ENCODE results near the gene CNTNAP5.

The CNTNAP5 gene

DNA sequence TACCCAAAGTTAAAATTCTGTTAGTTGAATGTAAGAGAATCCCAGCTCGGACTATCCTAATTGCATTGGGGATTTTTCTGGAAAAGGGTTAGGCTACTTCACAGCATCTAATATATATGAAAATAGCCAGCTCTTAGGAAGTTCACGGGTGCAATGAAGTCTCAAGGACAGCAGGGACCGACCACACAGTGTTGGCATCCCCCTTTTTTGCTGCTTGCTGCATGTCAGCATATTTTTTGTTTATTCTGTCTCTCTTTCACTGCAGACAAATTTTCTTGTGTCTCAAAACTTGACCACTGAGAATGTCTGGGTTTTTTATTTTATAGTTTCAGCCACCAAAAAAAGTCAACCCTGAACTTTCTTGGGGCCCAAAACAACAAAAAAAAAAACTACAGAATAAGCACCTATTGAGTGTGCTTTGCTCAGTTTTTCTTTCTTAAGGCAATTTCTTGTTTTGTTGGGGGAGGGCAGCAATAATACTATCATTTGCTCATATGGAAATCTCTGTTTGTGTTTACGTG is 535.6 kb downstream of the CNTNAP5 start:
- no peak for DNase-seq

DNA sequence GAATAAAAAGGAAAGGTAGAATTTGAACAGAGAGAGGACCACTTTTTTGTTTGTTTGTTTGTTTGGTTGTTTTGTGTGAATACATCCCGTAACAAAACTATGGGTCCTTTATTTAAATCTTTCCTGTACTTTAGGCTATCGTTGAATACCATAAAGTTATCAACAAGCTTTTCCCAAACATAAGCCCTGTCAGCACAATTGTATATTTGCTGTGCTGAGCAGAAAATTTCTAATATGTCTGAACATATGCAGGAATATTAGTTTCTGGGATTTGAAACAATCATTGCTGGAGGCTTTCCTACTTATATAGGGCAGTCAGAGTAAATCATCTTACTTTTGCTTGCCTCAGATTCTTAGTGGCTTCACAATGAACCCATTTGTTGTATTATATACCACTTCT is 536.4 kb downstream of the CNTNAP5 start:
- no peak for DNase-seq

- no peak for DNase-seq
Observed at GRCh38 chr2:124563426-124563825, 538.3 kb downstream of the CNTNAP5 start.

DNA sequence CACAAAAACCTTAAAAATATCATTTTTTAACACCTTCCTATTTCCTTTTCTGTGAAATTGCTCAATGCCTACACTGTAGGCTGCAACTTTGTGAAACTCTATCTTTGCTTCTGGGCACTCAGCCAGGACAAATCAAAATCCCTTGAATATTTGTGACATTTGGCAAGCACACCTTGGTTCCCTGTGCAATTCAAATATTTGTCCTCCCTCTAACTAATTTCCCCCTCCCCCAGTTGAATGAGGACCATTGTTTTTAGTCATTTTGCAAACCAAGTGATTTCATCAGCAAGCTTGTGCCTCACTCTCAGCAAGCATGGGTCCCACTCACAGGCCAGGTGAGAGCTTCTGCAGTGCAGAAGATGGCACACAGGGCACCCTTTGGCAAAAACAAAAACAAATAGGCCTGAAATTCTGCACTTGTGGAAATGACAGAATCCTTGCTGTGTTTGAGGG is 541.5 kb downstream of the CNTNAP5 start:
- no peak for DNase-seq

DNA sequence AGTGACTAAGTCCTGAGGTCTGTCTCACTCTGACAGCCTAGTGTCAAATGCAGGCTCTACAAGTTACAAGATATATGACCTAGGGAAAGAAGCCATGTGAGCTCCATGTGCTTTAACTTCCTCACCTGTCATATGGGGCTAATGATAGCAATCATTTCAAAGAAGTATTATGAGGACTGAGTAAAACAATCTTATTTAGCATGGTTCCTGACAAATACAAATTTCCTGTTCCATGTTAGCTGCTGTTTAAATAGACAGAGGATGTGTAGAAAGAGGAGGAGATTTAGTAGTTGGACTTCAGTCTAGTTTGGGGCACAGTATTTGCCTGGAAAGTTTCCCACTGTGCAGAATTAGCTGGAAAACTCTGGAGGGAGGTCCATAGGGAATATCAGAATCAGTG is 545.8 kb downstream of the CNTNAP5 start:
- DNase-seq, result no peak

GRCh38 chr2:124571836-124572235 is 546.7 kb downstream of the CNTNAP5 start:
- no peak for DNase-seq

DNA sequence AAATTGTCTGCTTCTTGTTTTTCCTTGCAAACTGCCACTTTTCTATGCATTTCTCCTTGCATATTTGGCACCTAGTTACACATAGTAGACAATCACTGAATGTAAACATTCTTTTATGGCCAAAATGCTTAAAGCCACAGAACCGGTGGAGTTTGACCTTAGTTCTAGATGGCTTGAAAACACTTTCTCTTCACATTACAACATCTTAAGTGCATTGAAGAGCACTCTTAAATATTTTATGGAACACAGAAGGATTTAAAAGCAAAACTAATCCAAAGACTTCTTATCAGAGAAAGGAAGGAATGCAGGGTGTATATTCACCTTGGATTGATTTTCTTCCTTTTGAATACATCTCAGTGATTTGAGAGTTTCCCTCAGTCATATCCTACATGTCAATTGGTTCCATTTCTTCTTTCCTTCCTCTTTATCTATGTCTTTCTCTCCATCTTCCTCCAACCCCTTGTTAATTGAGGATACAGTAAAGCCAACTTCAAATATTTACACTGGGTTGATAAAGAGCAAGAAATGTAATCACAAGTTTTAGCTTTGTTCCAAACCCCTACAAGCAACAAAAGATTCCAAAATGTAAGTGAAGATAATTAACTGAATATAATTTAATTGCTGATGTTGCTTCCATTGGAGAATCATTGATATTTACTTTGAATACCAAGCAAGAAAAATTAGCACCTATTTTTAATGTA is 548.0 kb downstream of the CNTNAP5 start:
- DNase-seq, result no peak

- DNase-seq, result no peak
Observed at GRCh38 chr2:124575497-124575896, 550.4 kb downstream of the CNTNAP5 start.

GRCh38 chr2:124580263-124580662 is 555.2 kb downstream of the CNTNAP5 start:
- no peak for DNase-seq

GRCh38 chr2:124582387-124582786 is 557.3 kb downstream of the CNTNAP5 start:
- DNase-seq, result no peak

- no peak for DNase-seq
Observed at GRCh38 chr2:124584615-124585014, 559.5 kb downstream of the CNTNAP5 start.

- DNase-seq, result no peak
Observed at GRCh38 chr2:124585277-124585676, 560.2 kb downstream of the CNTNAP5 start.

- DNase-seq, result no peak
Observed at GRCh38 chr2:124586210-124586609, 561.1 kb downstream of the CNTNAP5 start.

GRCh38 chr2:124586835-124587234 is 561.7 kb downstream of the CNTNAP5 start:
- DNase-seq, result no peak

- no peak for DNase-seq
Observed at GRCh38 chr2:124589971-124590370, 564.9 kb downstream of the CNTNAP5 start.

DNA sequence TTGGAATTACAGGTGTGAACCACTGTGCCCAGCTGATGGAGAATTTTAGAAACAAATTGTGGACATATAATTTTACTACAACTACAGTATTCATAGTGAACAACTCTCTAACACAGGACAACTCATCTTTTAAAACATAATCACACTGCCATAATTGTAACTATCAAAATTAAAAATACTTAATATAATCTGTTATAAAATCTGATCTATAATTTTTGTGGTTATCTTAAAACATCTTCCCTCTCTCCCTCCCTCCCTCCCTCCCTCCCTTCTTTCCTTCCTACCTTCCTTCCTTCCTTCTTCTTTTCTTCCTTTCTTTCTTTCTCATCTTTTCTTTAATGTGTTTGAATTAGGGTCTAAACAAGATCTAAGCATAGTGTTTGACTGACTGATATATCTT is 577.7 kb downstream of the CNTNAP5 start:
- no peak for DNase-seq

DNA sequence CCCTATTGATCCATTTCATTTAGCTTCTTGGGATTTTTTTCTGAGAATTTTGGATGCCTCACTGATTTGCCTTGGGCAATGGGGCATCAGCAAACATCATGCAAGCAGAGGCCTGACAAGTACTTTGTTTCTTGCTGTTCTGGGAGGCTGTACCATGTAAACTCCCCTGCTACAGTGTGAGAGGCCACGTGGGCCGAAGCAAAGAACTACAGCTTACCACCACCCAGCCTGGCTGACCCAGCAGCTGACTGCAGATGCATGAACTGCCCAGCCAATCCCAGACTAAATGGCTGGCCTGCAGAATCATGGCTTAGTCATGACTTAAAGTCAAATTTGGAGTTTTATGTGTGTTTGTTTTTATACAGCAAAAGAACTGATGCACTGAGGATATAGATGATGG is 579.9 kb downstream of the CNTNAP5 start:
- DNase-seq, result no peak

DNA sequence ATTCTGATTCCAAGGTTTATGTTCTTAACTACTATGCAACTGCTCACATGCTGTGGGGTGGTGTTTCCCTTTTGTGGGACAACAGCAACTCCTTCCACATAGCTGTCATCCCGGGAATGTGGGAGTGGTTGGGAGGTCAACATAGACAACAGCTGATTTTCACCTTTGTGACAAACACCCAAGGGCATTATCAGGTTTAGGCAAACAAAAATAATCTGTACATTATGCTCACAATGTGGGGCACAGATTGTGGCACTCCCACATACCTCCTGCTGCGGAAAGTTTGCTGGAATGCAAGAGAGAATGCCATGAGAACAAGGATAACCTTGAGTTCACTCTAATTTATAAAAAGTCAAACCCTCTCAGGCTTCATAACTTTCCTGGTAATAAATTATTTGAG is 582.6 kb downstream of the CNTNAP5 start:
- no peak for DNase-seq

GRCh38 chr2:124609667-124610066 is 584.6 kb downstream of the CNTNAP5 start:
- DNase-seq, result no peak

- no peak for DNase-seq
Observed at GRCh38 chr2:124610141-124610540, 585.1 kb downstream of the CNTNAP5 start.

- no peak for DNase-seq
Observed at GRCh38 chr2:124610866-124611265, 585.8 kb downstream of the CNTNAP5 start.

DNA sequence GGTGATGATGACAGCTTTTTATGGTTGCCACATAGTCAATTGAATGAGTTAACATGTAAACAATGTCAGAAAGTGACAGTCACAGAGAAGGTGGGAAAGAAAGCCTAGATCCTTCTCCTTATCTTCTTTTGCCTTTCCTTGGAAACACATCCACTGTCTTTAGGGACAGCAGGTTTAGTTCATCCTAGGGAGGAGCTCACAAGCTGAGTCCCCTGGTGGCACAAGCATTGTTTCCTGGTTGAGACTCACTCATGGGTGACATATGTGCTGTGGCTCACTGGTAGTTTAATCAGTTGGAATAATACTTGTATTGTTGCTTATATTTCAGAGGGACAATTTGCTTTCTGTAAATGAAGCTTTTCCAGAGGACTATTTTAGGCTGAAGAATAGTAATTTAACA is 598.5 kb downstream of the CNTNAP5 start:
- DNase-seq, result no peak

- no peak for DNase-seq
Observed at GRCh38 chr2:124625561-124625960, 600.5 kb downstream of the CNTNAP5 start.

DNA sequence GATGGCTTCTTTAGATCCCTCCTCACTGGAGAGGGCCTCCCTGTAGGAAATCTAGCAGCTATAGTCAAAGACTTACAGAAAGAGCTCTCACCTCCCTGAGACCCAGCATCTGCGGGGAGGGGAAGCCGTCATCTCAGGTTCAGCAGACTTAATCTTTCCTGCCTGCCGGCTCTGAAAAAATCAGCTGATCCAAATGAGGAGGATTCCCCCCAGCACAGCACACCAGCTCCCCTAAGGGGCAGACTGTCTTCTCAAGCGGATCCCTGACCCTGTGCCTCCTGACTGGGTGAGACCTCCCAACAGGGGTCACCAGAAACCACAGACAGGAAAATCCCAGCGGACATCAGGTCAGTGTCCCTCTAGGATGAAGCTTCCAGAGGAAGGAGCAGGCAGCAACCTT is 601.9 kb downstream of the CNTNAP5 start:
- DNase-seq, result no peak

DNA sequence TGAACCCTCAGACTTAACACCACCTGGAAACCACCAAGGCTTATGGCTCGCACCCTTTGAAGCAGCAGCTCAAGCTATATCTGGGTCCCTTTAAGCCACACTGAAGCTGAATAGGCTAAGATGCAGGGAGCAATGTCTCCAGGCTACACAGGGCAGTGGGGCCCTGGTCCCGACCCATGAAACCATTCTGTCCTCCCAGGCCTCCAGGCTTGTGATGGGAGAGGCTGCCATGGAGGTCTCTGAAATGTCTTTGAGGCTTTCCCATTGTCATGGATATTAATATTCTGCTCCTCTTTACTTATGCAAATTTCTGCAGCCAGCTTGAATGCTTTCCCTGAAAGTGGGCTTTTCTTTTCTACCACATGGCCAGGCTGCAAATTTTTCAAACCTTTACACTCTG is 608.7 kb downstream of the CNTNAP5 start:
- no peak for DNase-seq
